ENCODE data around the gene EFCAB7.

GRCh38 chr1:63523738-63524137 lies 413 bp downstream of the EFCAB7 start:
- TF ChIP-seq EHMT2 (IDR thresholded peaks at IDR 0.05; ENCODE audit: borderline replicate concordance, low read depth, low read length) (no peak), NR2F6 (IDR thresholded peaks at IDR 0.05) (no peak), NR2F6 (CRISPR knock-in tag; IDR thresholded peaks at IDR 0.05) (no peak), CTCF (CRISPR knock-in tag; IDR thresholded peaks at IDR 0.05) (no peak), ZNF274 (CRISPR knock-in tag; IDR thresholded peaks at IDR 0.05) (no peak), FOXC1 (CRISPR knock-in tag; IDR thresholded peaks at IDR 0.05; ENCODE audit: borderline replicate concordance) (no peak), ZNF616 (CRISPR knock-in tag; IDR thresholded peaks at IDR 0.05; ENCODE audit: low read depth) (no peak), SMC3 (IDR thresholded peaks at IDR 0.05; ENCODE audit: low read length) (no peak), TOE1 (CRISPR knock-in tag; IDR thresholded peaks at IDR 0.05) (no peak), ZBTB33 (CRISPR knock-in tag; IDR thresholded peaks at IDR 0.05) (no peak), POLR2AphosphoS5 (IDR thresholded peaks at IDR 0.05; ENCODE audit: low read depth, low read length) (no peak), JUNB (CRISPR knock-in tag; IDR thresholded peaks at IDR 0.05; ENCODE audit: borderline replicate concordance) (no peak)
